Bone marrow (tissue), 2 donors: ENCODE measurements around the gene LTBP1.

Experiments used
- DNase-seq, 2 donors: peaks; one replicate each; lab custom pipeline; 2025; lab: John Stamatoyannopoulos, UW

LTBP1 gene

DNA sequence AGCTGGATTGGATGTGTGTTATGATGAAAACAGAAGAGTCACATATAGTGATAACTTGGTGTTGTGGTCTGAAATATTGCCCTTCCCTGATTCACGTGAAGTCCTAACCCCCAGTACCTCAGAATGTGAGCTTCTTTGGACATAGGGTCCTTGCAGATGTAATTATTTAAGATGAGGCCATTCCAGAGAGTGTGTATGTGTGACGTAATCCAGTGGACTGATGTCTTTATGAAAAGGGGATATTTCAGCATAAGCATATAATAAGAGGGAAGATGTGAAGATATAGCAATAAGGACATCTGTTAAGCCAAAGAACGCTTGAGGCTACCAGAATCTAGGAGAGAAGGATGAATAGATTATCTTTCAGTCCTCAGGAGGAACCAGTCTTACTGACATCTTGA lies 62.5 kb downstream of the LTBP1 start:
- DNase-seq, result no peak

- DNase-seq, result no peak
Measured at GRCh38 chr2:33011373-33011772, 64.6 kb downstream of the LTBP1 start.

DNA sequence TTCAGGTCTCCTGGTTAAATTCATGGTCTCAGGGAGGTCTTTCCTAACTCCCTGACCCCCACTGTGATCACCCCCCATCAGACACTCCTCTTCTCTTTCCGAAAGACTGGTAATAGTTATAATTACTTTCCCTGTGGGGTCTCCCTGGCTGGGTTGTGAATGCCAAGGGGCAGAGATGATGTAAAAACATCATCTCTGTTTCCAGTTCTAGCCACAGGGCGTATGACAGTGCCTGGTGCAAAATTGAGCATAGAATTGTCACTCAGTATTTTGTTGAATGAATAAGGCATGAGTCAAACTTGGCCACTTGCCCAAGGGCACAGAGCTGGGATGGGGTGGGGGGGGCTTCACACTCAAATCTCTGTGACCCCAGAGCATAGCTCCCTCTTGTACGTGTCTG lies 65.2 kb downstream of the LTBP1 start:
- DNase-seq, result no peak

DNA sequence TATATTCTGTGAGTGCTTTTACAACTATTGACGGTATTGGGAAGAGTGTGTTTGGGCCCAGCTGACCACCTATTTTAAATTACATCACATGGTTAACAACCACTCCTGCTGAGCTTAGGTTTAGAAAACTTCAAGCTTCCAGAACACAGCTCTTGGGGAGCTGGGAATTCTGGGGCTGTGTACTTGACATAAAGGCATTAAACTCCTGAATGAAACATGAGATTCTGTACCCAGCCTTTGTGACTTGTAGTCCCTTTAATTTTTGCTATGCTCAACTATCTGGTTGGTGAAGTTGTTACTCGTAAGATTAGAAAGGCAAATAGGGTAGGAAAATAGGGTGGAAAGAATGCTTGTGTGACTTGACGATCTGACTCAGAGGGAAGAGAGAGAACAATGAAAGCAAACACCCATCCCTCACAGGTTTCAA lies 66.9 kb downstream of the LTBP1 start:
- no peak for DNase-seq

DNA sequence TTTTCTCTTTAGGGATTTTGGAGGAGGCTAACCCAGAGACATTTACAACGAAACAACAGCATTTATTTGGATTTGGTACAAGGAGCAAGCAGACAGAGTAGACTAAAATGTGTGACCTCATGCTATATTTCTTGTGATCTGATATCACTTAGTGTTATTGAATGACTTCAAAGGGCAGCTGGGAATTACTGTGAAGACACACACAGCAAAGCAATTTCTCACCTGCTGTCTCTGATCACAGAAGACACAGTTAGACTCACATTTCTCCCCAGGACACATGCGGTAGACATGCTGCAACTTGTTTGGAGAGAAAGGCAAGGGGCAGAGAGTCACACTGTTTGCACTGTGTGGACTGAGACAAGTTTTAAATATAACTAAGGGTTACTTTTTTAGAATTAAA lies 67.5 kb downstream of the LTBP1 start:
- no peak for DNase-seq

GRCh38 chr2:33015421-33016142 lies 68.8 kb downstream of the LTBP1 start:
- no peak for DNase-seq

DNA sequence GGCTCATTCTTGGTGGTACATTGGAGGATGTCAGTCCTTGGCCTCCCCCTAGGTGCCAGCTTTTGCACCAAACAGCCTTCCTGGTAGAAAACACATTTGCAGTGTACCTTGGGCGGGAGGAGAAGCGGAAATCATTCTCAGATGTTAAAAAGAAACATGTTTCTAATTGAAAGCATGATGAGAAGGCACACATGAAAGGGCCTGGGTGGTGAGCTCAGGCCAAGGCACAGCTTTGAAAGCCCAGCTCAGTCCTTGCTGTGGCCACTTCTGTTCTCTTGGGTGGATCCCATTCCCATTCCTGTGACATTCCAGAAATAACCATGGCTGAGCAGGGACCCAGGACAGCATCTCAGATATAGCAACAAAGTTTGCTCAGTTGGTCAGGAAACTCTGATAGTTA lies 71.5 kb downstream of the LTBP1 start:
- no peak for DNase-seq

GRCh38 chr2:33019796-33020195 lies 73.0 kb downstream of the LTBP1 start:
- no peak for DNase-seq

DNA sequence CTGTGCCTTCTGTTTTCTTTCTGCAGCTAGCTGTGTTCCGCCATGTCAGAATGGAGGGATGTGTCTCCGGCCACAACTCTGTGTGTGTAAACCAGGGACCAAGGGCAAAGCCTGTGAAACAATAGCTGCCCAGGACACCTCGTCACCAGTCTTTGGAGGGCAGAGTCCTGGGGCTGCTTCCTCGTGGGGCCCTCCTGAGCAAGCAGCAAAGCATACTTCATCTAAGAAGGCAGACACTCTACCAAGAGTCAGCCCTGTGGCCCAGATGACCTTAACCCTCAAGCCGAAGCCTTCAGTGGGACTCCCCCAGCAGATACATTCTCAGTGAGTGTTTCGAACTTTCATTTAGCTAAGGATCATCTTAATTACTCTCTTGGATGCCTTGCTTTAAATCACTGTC lies 74.1 kb downstream of the LTBP1 start:
- DNase-seq, result no peak

GRCh38 chr2:33021542-33022227 lies 74.9 kb downstream of the LTBP1 start:
- no peak for DNase-seq

- no peak for DNase-seq
Measured at GRCh38 chr2:33022395-33022985, 75.7 kb downstream of the LTBP1 start.

- peak in 1 of 2 donors; percentile 7 for DNase-seq
Measured at GRCh38 chr2:33022989-33023727, 76.4 kb downstream of the LTBP1 start.

GRCh38 chr2:33023728-33024500 lies 77.2 kb downstream of the LTBP1 start:
- no peak for DNase-seq

GRCh38 chr2:33024758-33025157 lies 78.0 kb downstream of the LTBP1 start:
- no peak for DNase-seq

DNA sequence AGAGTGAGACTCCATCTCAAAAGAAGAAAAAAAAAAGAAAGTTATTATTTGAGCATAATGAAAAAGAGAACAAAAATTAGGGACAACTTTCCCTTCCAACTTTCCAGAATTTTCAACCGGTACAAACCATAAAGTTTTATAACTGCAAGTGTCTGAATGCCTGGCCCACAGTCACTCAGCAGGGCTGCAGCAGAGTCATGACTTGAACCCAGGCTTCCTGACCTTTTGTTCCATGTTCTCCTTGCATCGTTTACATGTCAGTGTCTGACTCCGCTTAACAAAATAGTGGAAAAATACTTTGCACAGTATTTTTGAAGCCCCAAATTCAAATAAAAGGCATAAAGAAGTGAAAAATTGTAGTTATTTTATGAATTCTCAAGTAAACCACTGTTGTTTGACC lies 82.7 kb downstream of the LTBP1 start:
- DNase-seq, result no peak

GRCh38 chr2:33029926-33030325 lies 83.2 kb downstream of the LTBP1 start:
- no peak for DNase-seq

DNA sequence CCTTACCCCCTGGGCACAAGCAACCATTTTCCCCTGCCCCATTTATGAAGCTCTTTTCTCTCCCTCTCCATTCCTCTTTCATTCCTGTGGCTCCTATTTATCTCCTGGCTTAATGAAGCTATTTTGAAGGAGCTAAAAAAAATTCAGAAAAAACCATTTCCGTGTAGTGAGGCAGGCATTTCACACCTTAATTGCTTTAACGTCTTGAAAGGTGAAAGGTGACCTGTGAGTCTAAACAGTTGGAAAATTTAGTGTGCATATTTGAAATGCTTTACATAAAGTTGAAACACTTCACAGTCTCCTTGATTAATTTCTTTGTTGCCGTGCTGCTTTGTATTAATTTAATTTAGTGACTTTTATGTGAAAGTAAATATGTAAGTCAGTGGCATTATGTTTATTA lies 83.6 kb downstream of the LTBP1 start:
- no peak for DNase-seq

DNA sequence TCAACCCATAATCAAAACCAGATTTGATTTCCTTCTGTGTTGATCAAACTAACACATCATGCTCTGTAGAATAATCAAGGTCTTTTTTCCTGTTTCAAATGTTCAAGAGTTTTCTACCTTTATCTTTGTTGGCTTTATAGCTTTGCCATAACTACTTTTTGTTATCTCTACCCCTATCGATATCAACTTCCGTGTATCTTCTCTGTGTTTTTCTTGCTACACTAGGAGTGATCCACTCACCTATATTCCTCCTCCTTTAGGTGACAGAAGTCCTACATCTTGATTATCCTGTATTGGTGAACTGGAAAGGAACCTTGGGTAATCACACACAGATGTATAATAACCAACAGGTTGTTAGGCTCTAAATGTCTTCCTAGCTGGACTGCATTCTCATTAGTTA lies 85.5 kb downstream of the LTBP1 start:
- no peak for DNase-seq

DNA sequence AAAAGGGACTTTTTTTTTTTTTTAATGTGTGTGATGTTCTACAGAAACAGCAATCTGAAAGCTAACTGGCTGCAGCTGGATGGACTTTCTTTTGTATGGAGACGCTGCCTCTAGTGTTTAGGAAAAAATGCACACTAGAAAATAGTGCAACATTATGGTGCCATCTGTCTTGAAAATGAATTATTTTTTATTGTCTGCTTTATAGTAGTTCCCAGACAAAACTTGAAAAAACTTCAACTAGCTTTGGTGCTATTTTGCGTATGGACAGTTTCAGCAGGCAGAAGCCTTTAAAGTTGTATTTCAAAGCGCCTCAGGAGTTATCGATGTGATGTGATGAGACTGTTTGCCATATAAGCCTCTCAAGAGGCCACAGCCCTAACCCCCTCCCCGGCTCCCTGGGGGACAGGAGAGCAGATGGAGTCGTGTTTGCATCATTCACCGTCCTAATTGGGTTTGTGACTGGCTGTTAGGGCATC lies 86.9 kb downstream of the LTBP1 start:
- DNase-seq, result no peak

DNA sequence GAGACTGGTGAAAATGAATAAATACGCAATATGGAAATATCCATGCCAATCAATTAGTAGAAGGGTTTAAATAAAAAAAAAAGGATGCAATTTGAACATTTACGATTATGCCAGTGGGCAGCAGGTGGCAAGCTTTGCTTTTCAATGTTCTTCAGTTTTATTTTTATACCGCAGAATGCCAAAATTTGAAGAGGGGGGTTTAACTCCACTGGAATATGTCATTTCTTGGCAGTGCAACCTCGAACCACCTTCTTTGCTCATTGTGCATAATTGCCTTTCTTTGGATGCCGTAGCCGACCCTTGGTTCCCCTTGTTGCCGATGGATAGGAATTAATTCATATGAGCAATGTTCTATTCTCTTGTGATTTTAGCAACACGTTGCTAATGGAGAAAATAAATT lies 88.0 kb downstream of the LTBP1 start:
- no peak for DNase-seq

DNA sequence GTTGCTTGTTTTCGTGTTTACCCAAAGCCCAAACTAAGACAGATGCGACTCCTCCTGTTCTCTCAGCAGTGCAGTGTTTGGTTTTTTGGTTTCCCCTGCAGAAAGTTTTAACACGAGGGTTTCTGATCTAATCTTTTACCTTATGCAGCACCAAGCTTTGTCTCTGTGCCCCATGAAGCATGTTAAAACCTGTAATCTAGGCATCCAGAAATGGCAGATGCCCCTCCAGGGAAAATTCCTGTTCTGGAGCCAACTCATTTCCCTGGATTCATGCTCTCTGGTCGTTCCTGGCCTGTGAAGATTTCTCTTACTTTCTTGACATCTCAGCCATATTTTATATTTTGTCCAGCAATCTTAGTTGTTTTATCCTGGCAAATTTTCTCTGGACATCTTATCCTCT lies 91.5 kb downstream of the LTBP1 start:
- no peak for DNase-seq

GRCh38 chr2:33038799-33039198 lies 92.0 kb downstream of the LTBP1 start:
- no peak for DNase-seq
